Epithelial cell of proximal tubule (primary cell): Measurements from ENCODE around the gene GSDME. TPM values are rescaled to one million over a fixed set of nuclear protein-coding genes. Genes with fewer than 3 reads are reported as not detected.
A peak's percentile ranks its signal among the peaks of the same experiment; 100 is the strongest.
"Not testable (repeated sequence)": the region's sequence is repeated elsewhere in the genome, so short reads cannot be mapped to it uniquely, and the experiment has no call there.

Experiments
- DNase-seq: peaks from one replicate; pipeline ENCODE4 v3.0.0-alpha.2; 2011; ENCODE audit warnings: low read depth
- H3K4me3 ChIP-seq: 2 replicates; pipeline ENCODE4 v1.5.1; 2011; ENCODE audit warnings: low read depth, mild to moderate bottlenecking, low read length
- total RNA-seq: library from RNA; depleted of rRNA; stranded (reverse); fragments of >200 nt; gene quantifications from 2 replicates; pipeline ENCODE4 v1.2.3, GENCODE V29; 2015
- TF ChIP-seq, protein P1 (sequence below): conservative IDR thresholded peaks from 2 replicates; pipeline ENCODE4 v1.5.1; 2012; ENCODE audit warnings: low read depth, mild to moderate bottlenecking, low read length

Gene GSDME
- total RNA-seq, 1 donor from 2014 or later = 73.6 TPM

DNA sequence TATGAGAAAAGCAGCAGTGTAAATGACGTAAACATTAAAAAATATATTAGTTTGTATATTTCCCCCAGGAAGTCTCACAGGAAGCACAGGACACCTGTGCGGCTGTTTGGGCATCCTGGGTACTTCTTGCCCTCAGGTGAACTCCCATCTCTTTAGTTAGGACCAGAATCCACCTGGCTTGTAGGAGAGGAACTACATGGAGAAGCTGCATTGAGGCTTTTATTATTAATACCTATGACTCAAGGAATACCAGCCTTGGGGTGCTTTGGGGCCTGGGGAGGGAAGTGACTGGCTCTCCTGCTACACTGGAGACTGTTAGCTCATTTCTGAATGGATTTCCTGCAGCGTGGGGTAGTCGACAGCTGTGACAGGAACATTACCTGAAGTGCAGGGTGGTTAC is 40.0 kb upstream of the GSDME start:
- no peak overlapping the region for H3K4me3 ChIP-seq
- DNase-seq = no peak
- TF ChIP-seq, protein P1, sequence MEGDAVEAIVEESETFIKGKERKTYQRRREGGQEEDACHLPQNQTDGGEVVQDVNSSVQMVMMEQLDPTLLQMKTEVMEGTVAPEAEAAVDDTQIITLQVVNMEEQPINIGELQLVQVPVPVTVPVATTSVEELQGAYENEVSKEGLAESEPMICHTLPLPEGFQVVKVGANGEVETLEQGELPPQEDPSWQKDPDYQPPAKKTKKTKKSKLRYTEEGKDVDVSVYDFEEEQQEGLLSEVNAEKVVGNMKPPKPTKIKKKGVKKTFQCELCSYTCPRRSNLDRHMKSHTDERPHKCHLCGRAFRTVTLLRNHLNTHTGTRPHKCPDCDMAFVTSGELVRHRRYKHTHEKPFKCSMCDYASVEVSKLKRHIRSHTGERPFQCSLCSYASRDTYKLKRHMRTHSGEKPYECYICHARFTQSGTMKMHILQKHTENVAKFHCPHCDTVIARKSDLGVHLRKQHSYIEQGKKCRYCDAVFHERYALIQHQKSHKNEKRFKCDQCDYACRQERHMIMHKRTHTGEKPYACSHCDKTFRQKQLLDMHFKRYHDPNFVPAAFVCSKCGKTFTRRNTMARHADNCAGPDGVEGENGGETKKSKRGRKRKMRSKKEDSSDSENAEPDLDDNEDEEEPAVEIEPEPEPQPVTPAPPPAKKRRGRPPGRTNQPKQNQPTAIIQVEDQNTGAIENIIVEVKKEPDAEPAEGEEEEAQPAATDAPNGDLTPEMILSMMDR = no peak

DNA sequence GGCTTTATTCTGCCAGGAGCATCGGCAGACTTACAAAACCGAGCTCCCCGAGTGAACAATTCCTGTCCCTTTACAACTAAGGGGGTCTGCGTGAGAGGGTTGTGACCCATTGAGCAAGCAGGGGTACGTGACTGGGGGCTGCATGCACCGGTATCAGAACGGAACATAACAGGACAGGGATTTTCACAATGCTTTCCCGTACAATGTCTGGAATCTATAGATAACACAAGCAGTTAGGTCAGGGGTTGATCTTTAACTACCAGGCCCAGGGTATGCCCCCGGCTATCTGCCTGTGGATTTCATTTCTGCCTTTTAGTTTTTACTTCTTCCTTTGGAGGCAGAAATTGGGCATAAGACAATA is 38.1 kb upstream of the GSDME start:
- DNase-seq = no peak
- TF ChIP-seq, protein P1 = no peak
- H3K4me3 ChIP-seq = no peak overlapping the region

DNA sequence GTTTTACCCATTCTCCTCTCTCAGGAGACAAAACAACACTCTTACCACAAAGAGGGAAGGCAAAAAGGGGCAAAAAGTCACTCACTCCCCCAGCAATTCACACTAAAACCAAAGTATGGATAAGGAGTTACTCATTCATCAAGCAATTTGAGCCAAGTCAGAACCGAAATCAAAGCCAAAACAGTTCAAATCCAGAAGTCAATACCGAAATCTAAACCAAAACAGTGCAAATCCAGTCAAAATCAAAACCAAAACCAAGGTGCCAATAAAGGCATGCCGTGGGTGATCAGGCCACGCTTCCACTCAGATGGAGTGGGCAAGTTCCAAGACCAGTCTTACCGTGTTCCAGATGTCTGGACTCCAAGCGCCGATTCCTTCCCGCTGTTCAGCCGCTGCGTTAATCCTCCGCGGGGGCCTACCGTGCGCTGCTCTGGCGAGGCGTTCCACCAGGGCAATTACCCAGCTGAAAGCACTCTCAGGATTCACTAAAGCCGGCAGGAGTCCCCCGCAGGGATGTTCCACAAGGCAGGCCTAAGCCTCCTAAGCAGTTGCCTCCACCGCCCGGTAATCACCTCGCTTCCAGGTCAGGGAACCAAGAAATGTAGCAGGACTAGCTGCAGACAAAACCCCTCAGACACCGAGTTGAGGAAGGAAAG is 37.6 kb upstream of the GSDME start:
- not testable (repeated sequence) for H3K4me3 ChIP-seq, DNase-seq

DNA sequence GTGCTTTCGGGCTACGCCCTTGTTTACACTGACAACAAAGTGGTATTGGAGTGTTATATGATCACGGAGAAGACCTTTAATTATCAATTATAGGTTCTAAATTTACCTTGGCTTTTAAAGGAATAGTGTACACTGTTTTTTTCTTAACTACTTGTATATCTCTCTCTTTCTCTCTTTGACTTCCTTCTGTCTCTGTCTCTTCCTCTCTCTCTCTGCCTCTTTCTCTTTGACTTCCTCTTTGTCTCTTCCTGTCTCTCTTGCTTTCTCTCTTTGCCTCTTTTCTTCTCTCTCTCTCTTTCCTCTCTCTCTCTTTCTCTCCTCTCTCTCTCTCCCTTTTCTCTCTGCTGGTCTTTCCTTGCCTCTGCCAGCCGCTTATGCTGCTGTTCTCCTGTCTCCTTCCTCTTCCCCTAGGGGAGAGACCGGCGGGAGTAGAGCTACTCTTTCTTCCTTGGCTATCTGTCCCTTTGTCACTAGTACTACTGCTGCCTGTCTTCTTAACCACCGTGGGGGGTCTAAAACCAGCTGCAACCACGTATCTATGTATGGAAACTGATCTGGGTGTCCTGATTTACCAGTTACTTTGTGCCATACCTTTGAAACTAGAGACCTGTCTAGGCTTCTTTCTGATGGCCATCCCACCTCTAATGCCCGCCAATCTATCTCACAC is 36.9 kb upstream of the GSDME start:
- H3K4me3 ChIP-seq = no peak overlapping the region
- DNase-seq = no peak
- TF ChIP-seq, protein P1 = no peak

DNA sequence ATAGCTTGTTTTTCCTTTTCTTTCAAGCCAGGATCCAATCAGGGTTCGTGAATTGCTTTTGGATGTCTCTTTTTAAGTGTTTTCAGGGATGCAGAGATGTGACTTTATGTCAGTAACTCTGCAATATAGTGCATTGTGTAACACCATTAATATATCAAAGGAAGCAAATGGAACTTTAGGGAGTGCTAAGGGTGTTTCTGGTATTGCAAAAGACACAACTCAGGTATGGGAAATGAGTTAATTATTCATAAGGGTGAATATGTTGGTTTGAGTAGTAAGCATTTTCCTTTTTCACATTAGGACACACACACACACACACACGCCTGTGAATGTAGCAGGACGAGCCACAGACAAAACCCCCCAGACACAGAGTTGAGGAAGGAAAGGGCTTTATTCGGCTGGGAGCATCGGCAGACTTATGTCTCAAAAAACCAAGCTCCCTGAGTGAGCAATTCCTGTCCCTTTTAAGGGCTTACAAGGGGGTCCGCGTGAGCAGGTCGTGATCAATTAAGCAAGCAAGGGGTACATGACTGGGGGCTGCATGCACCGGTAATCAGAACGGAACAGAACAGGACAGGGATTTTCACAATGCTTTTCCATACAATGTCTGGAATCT is 31.8 kb upstream of the GSDME start:
- peak; percentile 58 for DNase-seq
- no peak overlapping the region for H3K4me3 ChIP-seq
- TF ChIP-seq, protein P1 = no peak

DNA sequence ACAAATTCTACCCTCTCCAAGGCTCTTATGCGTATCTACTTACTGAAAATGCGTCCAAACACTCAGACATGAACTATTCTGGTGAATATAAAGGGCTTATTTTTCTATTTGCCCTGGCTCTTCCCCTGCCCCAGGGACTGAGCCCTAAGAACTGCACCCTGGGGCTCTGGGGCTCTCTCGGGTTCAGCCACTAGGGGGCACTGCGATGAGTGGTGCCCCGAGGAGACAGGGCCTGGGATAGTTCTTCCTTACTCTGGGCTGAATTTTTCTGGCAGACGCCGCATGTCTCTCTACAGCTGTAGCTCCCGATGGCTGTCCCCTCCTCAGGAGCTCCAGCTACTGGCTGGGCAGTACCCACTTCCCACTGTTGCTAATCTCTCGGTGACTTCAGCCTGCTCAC is 30.8 kb upstream of the GSDME start:
- TF ChIP-seq, protein P1 = peak; percentile 71
- DNase-seq = no peak
- no peak overlapping the region for H3K4me3 ChIP-seq

DNA sequence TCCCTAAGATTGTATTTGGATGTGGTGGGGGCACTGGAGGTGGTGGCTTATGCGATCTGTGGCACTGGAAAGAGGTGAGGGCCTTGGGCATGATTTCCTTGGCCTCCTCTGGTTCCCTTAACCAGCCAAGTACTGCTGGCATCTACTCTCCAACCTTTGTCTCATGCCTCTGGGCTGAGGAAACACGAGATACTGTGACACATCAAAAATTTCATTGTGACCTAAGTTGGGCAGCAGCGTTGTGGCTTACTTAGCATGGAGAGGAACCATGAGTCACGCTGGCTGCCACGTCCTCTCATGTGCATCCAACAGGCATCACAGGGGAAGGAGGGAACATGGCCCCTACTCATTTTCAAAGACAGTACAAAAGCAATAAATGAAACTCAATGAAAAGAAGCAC is 29.7 kb upstream of the GSDME start:
- peak; percentile 98 for DNase-seq
- no peak overlapping the region for H3K4me3 ChIP-seq
- TF ChIP-seq, protein P1 = no peak
